GM13976 (cell line): ENCODE data around the gene NKAIN2.

ENCODE experiments used
- DNase-seq: peaks from one replicate; pipeline ENCODE4 v3.0.0; 2012; ENCODE audit warnings: low spot score
- CTCF ChIP-seq: IDR thresholded peaks from 2 replicates; pipeline ENCODE4 v1.5.1; 2012; ENCODE audit warnings: borderline replicate concordance, mild to moderate bottlenecking; ENCODE audit not compliant: insufficient read depth; ENCODE audit errors: extremely low read depth, missing control alignments, control extremely low read depth
- in situ Hi-C: fragments of 300-500 bp; cut with MboI; formaldehyde crosslinking; loops from one replicate; pipeline ENCODE4 v1.12.0; 2022; ENCODE audit warnings: low sequenced_read_pairs, mixed read lengths, inconsistent platforms; ENCODE audit not compliant: unreplicated experiment

Gene NKAIN2

GRCh38 chr6:124433387-124434160 is 629.9 kb downstream of the NKAIN2 start:
- in situ Hi-C loops = no loop called here
- DNase-seq = no peak
- no peak for TF ChIP-seq CTCF

- in situ Hi-C loops = no loop called here
- no peak for DNase-seq
- TF ChIP-seq CTCF = no peak
Measured at GRCh38 chr6:124434421-124434820, 630.8 kb downstream of the NKAIN2 start.

- in situ Hi-C loops = no loop called here
- TF ChIP-seq CTCF = no peak
- no peak for DNase-seq
Measured at GRCh38 chr6:124436803-124437202, 633.1 kb downstream of the NKAIN2 start.

GRCh38 chr6:124438546-124439065 is 634.9 kb downstream of the NKAIN2 start:
- DNase-seq = no peak
- in situ Hi-C loops = no loop called here
- TF ChIP-seq CTCF = no peak

GRCh38 chr6:124441450-124441849 is 637.8 kb downstream of the NKAIN2 start:
- in situ Hi-C loops = no loop called here
- no peak for TF ChIP-seq CTCF
- DNase-seq = no peak

GRCh38 chr6:124443541-124443940 is 639.9 kb downstream of the NKAIN2 start:
- TF ChIP-seq CTCF = no peak
- in situ Hi-C loops = no loop called here
- no peak for DNase-seq
